ENCODE measurements around the gene UGT1A8. TPM values are rescaled to one million over a fixed set of nuclear protein-coding genes. Genes with fewer than 3 reads are reported as not detected.

UGT1A8 gene
- total RNA-seq, 2 experiments from 2014 or later: not detected

DNA sequence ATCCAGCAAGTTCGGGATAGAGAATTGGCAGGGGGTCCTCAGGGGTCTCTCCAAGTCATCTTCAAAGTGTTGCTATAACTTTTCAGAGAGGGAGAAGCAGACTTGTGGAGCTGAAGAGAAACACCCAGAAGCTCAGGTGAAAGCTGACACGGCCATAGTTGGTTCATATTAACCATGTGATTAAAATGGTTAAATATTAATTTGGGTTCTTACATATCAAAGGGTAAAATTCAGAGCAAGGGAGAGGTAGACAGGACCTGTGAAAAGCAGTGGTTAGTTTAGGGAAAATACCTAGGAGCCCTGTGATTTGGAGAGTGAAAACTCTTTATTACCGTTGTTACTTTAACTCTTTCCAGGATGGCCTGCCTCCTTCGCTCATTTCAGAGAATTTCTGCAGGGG is 75.2 kb downstream of the UGT1A8 start, which contains the start of gene UGT1A6:
TSS of gene UGT1A6 (plus strand) at position 243 of the 400 bp plus-strand sequence. CDS start at position 358, 115 bp downstream.
- Histone ChIP-seq H3K36me3 (ENCODE audit: insufficient read depth, low read length) (no peaks in the 10 kb centered on the region), H3K9me3 (ENCODE audit: control insufficient read depth in 1 of 2, insufficient read depth in 1 of 2, low read length in 2 of 2) (peaks cover 0 to 4% of the 10 kb centered on the region in 2 experiments), H3K27me3 (ENCODE audit: control insufficient read depth in 1 of 2, insufficient read depth in 2 of 2, low read length in 2 of 2) (peaks cover 2 to 7% of the 10 kb centered on the region in 2 experiments), H3K4me3 (ENCODE audit: low read length) (no peak within 1 kb of the TSS), H3K27ac (ENCODE audit: low read depth in 1 of 2, low read length in 2 of 2) (no peak within 1 kb of the TSS), H3K4me1 (ENCODE audit: insufficient read depth, low read length) (no peaks in the 10 kb centered on the region)
- ATAC-seq (ENCODE audit: poor library complexity) (no peak), DNase-seq (no peak)
- Mint-ChIP-seq H3K36me3 (ENCODE audit: low read depth) (no peaks in the 10 kb centered on the region), H3K4me3 (no peak within 1 kb of the TSS), H3K27ac (no peak within 1 kb of the TSS), H3K27me3 (peaks cover 4% of the 10 kb centered on the region), H3K9me3 (no peaks in the 10 kb centered on the region), H3K4me1 (ENCODE audit: low read depth) (no peaks in the 10 kb centered on the region)
- POLR2A ChIA-PET: no interaction called here
- intact Hi-C loops (cut with DNase I, micrococcal nuclease): no loop called here
- TF ChIP-seq, protein P1, sequence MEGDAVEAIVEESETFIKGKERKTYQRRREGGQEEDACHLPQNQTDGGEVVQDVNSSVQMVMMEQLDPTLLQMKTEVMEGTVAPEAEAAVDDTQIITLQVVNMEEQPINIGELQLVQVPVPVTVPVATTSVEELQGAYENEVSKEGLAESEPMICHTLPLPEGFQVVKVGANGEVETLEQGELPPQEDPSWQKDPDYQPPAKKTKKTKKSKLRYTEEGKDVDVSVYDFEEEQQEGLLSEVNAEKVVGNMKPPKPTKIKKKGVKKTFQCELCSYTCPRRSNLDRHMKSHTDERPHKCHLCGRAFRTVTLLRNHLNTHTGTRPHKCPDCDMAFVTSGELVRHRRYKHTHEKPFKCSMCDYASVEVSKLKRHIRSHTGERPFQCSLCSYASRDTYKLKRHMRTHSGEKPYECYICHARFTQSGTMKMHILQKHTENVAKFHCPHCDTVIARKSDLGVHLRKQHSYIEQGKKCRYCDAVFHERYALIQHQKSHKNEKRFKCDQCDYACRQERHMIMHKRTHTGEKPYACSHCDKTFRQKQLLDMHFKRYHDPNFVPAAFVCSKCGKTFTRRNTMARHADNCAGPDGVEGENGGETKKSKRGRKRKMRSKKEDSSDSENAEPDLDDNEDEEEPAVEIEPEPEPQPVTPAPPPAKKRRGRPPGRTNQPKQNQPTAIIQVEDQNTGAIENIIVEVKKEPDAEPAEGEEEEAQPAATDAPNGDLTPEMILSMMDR (IDR thresholded peaks at IDR 0.05): no peak
- CTCF ChIA-PET: no interaction called here

DNA sequence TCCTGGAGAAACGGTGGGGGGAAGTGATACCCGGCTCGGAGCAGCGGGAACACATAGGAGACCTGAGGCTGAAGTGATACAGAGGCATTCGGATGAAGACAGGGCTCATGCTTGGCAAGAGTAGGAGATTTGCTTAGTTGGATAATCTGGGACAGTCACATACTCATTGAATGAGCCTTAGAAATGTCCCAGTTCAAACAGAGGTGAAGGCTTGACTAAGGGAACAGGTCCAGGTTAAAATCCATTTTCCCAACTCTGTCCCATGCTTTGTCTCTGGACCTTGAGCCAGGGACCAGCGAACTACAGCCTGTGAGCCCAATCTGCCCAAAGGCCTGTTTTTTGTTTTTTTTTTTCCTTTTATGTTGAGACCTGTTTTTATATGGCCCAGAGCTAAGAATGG is 76.5 kb downstream of the UGT1A8 start:
- Histone ChIP-seq H3K27ac (ENCODE audit: low read depth in 1 of 2, low read length in 2 of 2) (no peak overlapping the region), H3K36me3 (ENCODE audit: insufficient read depth, low read length) (no peaks in the 10 kb centered on the region), H3K4me3 (ENCODE audit: low read length) (no peak overlapping the region), H3K27me3 (ENCODE audit: control insufficient read depth in 1 of 2, insufficient read depth in 2 of 2, low read length in 2 of 2) (peaks cover 3 to 5% of the 10 kb centered on the region in 2 experiments), H3K4me1 (ENCODE audit: insufficient read depth, low read length) (no peaks in the 10 kb centered on the region), H3K9me3 (ENCODE audit: control insufficient read depth in 1 of 2, insufficient read depth in 1 of 2, low read length in 2 of 2) (peaks cover 0 to 4% of the 10 kb centered on the region in 2 experiments)
- no peak for ATAC-seq (ENCODE audit: poor library complexity)
- intact Hi-C loops (cut with DNase I, micrococcal nuclease): no loop called here
- ChIA-PET POLR2A (no interaction called here), CTCF (no interaction called here)
- Mint-ChIP-seq H3K27me3 (peaks cover 1% of the 10 kb centered on the region), H3K27ac (no peak overlapping the region), H3K36me3 (ENCODE audit: low read depth) (no peaks in the 10 kb centered on the region), H3K9me3 (no peaks in the 10 kb centered on the region), H3K4me1 (ENCODE audit: low read depth) (no peaks in the 10 kb centered on the region), H3K4me3 (no peak overlapping the region)
- TF ChIP-seq, protein P1 (IDR thresholded peaks at IDR 0.05): no peak
- no peak for DNase-seq

DNA sequence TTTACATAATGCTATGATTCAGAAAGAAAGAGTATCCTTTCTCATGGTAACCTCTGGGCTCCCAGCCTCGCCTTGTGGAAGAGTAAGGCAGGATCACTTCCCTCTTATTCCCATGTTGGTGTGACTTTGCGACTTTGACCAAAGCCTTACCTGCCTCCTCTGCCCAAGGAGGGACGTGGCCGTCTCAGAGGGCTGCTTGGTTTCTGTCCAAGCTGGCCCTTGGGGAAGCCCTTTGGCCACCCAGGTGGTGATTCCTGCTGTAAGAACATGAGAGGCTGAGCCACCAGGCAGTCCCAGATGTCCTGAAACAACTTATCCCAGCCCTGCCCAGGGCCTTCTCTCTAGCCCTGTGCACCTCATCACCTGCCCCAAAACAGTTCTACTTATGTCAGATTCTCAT is 81.3 kb downstream of the UGT1A8 start:
- ATAC-seq (ENCODE audit: poor library complexity): no peak
- Mint-ChIP-seq H3K4me1 (ENCODE audit: low read depth) (no peaks in the 10 kb centered on the region), H3K27ac (no peak overlapping the region), H3K9me3 (no peaks in the 10 kb centered on the region), H3K27me3 (peaks cover 5% of the 10 kb centered on the region), H3K36me3 (ENCODE audit: low read depth) (no peaks in the 10 kb centered on the region), H3K4me3 (no peak overlapping the region)
- H3K36me3 ChIP-seq (ENCODE audit: insufficient read depth, low read length): no peaks in the 10 kb centered on the region
- no peaks in the 10 kb centered on the region for H3K4me1 ChIP-seq (ENCODE audit: insufficient read depth, low read length)
- peaks cover 0 to 1% of the 10 kb centered on the region in 2 experiments for H3K9me3 ChIP-seq (ENCODE audit: control insufficient read depth in 1 of 2, insufficient read depth in 1 of 2, low read length in 2 of 2)
- TF ChIP-seq, protein P1 (IDR thresholded peaks at IDR 0.05): no peak
- CTCF ChIA-PET: no interaction called here
- POLR2A ChIA-PET: no interaction called here
- DNase-seq: no peak
- no peak overlapping the region for H3K4me3 ChIP-seq (ENCODE audit: low read length)
- no peak overlapping the region for H3K27ac ChIP-seq (ENCODE audit: low read depth in 1 of 2, low read length in 2 of 2)
- H3K27me3 ChIP-seq (ENCODE audit: control insufficient read depth in 1 of 2, insufficient read depth in 2 of 2, low read length in 2 of 2): peaks cover 0 to 4% of the 10 kb centered on the region in 2 experiments
- intact Hi-C loops (cut with DNase I, micrococcal nuclease): no loop called here
